Right lobe of liver (tissue), 4 donors: Measurements from ENCODE around the gene DMAC2L.

Experiments used
- CTCF ChIP-seq, 4 donors: fragments of 200-600 bp in 3 of 4; fragments of 450-650 bp in 1 of 4; IDR thresholded peaks; one replicate each; pipeline versions ENCODE4 v1.5.1 to v1.8.0; 2016 to 2022; ENCODE audit warnings: antibody characterized with exemption in 4 of 4, mild to moderate bottlenecking in 2 of 4
- POLR2A ChIP-seq: fragments of 450-650 bp; IDR thresholded peaks from one replicate; pipeline ENCODE4 v1.6.1; 2017; ENCODE audit warnings: antibody characterized with exemption, mild to moderate bottlenecking
- donor health status: DM: no; HTN: no; CAD: no.
- donor health status: DM: no; HTN: no; CAD: no.
- donor health status: DM: no; HTN: yes; CAD: no.

- no peak for TF ChIP-seq POLR2A
- no peak for TF ChIP-seq CTCF (IDR thresholded peaks at IDR 0.05)
Measured at GRCh38 chr14:50331596-50331995, 19.5 kb downstream of the DMAC2L start.
